Measurements from ENCODE around the gene FRMD4A.

FRMD4A gene

GRCh38 chr10:13654846-13655245, 675.9 kb downstream of the FRMD4A start:
- DNase-seq: no peak

GRCh38 chr10:13654118-13654830, 676.5 kb downstream of the FRMD4A start:
- DNase-seq: no peak

GRCh38 chr10:13652860-13653259, 677.9 kb downstream of the FRMD4A start:
- DNase-seq: no peak

GRCh38 chr10:13651969-13652720, 678.6 kb downstream of the FRMD4A start:
- peak; percentile 10 to 25 for DNase-seq

GRCh38 chr10:13650961-13651360, 679.8 kb downstream of the FRMD4A start:
- no peak for DNase-seq

GRCh38 chr10:13649844-13650520, 680.7 kb downstream of the FRMD4A start:
- DNase-seq: no peak

GRCh38 chr10:13648425-13648824, 682.3 kb downstream of the FRMD4A start:
- no peak for DNase-seq

GRCh38 chr10:13644866-13645265, 685.9 kb downstream of the FRMD4A start:
- DNase-seq: no peak

- no peak for DNase-seq
Measured at GRCh38 chr10:13643016-13643415, 687.7 kb downstream of the FRMD4A start.

GRCh38 chr10:13642293-13642692, 688.4 kb downstream of the FRMD4A start:
- no peak for DNase-seq

- no peak for DNase-seq
Measured at GRCh38 chr10:13637894-13638293, 692.8 kb downstream of the FRMD4A start.

- no peak for DNase-seq
Measured at GRCh38 chr10:13637303-13637856, 693.3 kb downstream of the FRMD4A start.

GRCh38 chr10:13636776-13637175, 693.9 kb downstream of the FRMD4A start:
- DNase-seq: no peak

GRCh38 chr10:13634207-13634606, 696.5 kb downstream of the FRMD4A start:
- no peak for DNase-seq

GRCh38 chr10:13633689-13634088, 697.0 kb downstream of the FRMD4A start:
- DNase-seq: no peak

GRCh38 chr10:13632884-13633440, 697.8 kb downstream of the FRMD4A start:
- DNase-seq: no peak

- no peak for DNase-seq
Measured at GRCh38 chr10:13632440-13632839, 698.3 kb downstream of the FRMD4A start.

GRCh38 chr10:13631594-13631993, 699.1 kb downstream of the FRMD4A start:
- DNase-seq: no peak

GRCh38 chr10:13630231-13630630, 700.5 kb downstream of the FRMD4A start:
- no peak for DNase-seq

- no peak for DNase-seq
Measured at GRCh38 chr10:13629116-13629515, 701.6 kb downstream of the FRMD4A start.

- DNase-seq: no peak
Measured at GRCh38 chr10:13628661-13629060, 702.1 kb downstream of the FRMD4A start.

GRCh38 chr10:13627459-13628310, 703.0 kb downstream of the FRMD4A start:
- no peak for DNase-seq

Measured in activated CD4-positive, alpha-beta T cell treated with anti-CD3 and anti-CD28 coated beads, Interleukin-2, amount 50 U/mL, for 48 hours (primary cell).